ENCODE results near the gene SAPCD2.

DNA sequence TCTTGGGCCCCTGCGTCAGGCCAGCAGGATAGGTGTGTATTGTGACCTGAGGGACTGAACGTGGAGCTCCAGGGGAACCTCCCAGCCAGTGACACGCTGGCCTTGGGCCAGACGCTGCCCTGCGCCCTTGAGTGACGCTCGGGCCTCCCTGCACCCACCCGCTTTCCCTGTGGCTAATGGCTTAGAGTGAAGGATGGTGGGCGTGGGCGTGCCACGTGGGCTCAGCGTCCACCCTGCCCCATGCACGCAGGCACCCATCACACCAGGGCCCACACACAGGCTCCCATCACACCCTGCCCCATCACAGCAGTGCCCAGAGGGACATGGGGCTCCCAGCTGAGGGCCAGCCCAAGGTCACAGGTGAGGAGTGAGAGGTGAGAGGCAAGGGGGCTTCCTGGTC lies 33.3 kb downstream of the SAPCD2 start:
- TF ChIP-seq, protein P1, sequence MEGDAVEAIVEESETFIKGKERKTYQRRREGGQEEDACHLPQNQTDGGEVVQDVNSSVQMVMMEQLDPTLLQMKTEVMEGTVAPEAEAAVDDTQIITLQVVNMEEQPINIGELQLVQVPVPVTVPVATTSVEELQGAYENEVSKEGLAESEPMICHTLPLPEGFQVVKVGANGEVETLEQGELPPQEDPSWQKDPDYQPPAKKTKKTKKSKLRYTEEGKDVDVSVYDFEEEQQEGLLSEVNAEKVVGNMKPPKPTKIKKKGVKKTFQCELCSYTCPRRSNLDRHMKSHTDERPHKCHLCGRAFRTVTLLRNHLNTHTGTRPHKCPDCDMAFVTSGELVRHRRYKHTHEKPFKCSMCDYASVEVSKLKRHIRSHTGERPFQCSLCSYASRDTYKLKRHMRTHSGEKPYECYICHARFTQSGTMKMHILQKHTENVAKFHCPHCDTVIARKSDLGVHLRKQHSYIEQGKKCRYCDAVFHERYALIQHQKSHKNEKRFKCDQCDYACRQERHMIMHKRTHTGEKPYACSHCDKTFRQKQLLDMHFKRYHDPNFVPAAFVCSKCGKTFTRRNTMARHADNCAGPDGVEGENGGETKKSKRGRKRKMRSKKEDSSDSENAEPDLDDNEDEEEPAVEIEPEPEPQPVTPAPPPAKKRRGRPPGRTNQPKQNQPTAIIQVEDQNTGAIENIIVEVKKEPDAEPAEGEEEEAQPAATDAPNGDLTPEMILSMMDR (optimal IDR thresholded peaks at IDR 0.05 in 1 of 3, IDR thresholded peaks at IDR 0.05 in 1 of 3, conservative IDR thresholded peaks at IDR 0.05 in 1 of 3; ENCODE audit: extremely low read depth in 1 of 3, insufficient read depth in 2 of 3, low read length in 3 of 3), result no peak
- TF ChIP-seq EZH2 (IDR thresholded peaks at IDR 0.05; ENCODE audit: low read length), result no peak
